GM12872 (cell line): ENCODE results near the gene NCAPG2.

Source experiments
- TF ChIP-seq, protein P1 (sequence below): IDR thresholded peaks from 3 replicates; pipeline ENCODE4 v1.5.1; 2011; ENCODE audit warnings: low read depth, mild to moderate bottlenecking, low read length, moderate library complexity; ENCODE audit not compliant: insufficient read depth

NCAPG2 gene

DNA sequence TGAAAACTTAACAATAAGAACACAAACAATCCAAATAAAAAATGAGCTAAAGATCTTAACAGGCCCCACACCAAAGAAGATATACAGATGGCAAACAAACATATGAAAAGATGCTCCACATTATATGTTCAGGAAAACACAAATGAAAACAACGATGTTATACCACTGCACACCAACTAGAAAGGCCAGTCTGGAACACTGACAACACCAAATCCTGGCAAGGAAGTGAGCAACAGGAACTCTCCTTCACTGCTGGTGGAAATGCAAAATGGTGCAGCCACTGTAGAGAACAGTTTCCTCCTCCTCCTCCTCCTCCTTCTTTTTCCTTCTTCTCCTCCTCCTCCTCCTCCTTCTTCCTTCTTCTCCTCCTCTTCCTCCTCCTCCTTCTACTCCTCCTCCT lies 12.2 kb upstream of the NCAPG2 start:
- TF ChIP-seq, protein P1, sequence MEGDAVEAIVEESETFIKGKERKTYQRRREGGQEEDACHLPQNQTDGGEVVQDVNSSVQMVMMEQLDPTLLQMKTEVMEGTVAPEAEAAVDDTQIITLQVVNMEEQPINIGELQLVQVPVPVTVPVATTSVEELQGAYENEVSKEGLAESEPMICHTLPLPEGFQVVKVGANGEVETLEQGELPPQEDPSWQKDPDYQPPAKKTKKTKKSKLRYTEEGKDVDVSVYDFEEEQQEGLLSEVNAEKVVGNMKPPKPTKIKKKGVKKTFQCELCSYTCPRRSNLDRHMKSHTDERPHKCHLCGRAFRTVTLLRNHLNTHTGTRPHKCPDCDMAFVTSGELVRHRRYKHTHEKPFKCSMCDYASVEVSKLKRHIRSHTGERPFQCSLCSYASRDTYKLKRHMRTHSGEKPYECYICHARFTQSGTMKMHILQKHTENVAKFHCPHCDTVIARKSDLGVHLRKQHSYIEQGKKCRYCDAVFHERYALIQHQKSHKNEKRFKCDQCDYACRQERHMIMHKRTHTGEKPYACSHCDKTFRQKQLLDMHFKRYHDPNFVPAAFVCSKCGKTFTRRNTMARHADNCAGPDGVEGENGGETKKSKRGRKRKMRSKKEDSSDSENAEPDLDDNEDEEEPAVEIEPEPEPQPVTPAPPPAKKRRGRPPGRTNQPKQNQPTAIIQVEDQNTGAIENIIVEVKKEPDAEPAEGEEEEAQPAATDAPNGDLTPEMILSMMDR: no peak

DNA sequence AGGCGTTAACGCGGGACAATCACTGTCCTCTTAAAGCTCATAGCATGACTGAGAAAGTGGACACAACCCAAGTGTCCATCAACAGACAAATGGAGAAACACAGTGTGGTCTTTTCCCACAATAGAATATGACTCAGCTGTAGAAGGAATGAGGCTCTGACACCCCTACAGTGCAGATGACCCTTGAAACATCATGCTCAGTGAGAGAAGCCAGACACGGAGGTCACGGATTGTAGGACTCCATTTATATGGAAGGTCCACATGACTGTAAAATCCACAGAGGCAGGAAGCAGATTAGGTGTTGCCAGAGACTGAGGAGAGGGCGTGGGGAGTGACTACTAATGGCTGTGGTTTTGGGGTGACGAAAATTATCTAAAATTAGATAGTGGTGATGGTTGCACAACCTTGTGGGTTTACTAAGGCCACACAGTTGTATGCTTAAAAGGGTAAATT lies 6.1 kb upstream of the NCAPG2 start:
- TF ChIP-seq, protein P1: no peak

DNA sequence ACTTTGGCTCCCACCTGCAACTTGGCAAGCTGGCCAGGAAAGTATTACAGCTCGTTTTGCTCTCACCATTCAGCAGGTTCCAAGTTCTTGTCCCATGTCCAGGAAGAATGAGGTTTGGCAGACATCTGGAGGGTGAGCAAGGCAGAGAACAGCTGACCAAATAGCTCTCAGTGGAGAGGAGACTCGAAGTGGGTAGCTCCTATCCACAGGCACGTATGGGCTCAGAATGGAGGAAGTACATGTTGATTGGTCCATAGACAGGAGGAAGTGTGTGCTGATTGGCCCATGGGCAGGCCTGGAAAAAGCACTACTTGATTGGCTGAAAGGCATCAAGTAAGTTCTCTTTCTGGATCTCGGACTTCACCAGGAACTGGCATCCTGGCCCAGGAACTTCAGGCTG lies 3.0 kb upstream of the NCAPG2 start:
- TF ChIP-seq, protein P1: no peak

DNA sequence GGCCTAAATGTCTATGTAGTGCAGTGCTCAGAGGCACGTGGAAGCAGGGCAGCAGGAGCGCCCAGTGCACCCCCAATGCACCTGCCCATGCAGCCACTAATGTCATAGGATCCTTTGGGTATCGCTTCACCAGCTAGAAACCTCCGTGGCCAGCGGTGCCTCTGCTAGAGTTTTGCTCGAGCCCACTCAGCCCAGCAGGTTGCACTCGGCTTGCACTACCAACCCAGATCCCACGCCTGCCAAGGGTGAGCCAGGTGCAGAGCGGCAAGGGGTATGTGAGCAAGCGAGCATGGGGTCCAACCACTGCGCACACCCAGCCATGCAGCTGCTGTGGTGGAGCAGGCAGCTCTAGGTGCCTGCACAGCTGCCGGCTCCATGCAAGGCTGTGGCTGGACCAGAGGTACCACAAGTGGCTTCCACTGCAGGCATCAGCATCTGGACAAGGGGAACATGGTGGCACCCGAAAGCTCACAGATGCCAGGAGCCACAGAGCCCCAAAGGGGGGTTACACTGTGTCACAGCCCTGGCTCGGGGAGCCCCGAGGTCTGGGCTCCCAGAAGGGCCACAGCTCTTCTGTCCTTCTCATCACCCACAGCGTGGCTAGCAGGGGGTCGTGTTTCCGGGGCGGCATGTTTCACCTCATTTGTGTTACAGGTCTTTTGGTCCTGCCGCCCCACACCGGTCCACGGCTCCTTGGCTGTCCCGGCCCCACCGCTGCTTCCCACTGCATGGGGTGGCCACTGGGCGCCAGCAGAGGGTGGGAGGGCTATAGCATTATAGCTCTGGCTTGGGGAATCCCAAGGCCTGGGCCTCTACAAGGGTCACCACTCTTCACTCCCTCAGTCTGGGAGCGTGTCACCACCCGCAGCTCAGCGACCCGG lies 2.3 kb upstream of the NCAPG2 start:
- TF ChIP-seq, protein P1: no peak

DNA sequence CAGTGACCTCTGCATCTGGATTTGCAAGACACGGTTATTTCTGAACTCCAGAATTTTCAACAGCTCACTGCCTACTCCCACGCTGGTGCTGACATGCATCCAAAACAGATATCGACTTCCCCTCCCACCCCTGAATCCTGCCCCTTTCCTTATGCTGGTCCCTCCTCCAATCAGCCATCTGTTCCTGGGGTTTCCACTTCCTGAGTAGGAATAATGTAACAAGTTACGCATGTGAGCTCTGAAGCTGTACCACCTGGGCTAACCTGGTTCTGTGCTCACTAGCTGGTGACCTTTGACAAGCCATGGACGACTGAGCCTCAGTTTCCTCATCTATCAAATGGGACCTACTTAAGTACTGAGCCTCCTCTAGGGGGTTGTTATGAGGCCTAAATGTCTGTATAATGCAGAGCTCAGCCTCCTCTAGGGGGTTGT lies 1.7 kb upstream of the NCAPG2 start:
- TF ChIP-seq, protein P1: no peak

- TF ChIP-seq, protein P1: no peak
These were observed 738 bp upstream of the NCAPG2 start for GRCh38 chr7:158705234-158705850.

DNA sequence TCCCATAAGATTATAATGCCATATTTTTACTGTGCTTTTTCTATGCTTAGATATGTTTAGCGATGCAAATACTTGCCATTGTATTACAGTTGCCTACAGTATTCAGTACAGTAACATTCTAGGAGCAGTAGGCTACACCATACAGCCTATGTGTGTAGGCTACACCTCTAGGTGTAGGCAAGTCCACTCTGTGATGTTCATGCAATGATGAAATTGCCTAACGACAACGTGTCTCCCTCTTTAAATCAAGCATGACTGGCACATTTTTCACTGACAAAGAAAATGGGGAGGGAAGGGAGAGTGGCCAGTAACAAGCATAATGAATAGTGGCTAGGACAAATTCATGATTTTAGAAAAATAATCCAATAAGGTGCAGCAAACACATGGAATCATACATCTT lies 1.7 kb downstream of the NCAPG2 start:
- TF ChIP-seq, protein P1: no peak
